Endodermal cell (in vitro differentiated cells): ENCODE data around the gene MFSD6L. TPM values are rescaled to one million over a fixed set of nuclear protein-coding genes. Genes with fewer than 3 reads are reported as not detected.
A peak's percentile ranks its signal among the peaks of the same experiment; 100 is the strongest.

Experiments used
- DNase-seq: peaks from one replicate; pipeline ENCODE4 v3.0.0-alpha.2; 2017
- H3K27ac ChIP-seq: 2 replicates; pipeline ENCODE4 v1.5.1; 2013; ENCODE audit warnings: mild to moderate bottlenecking, low read depth, low read length, moderate library complexity
- H3K27me3 ChIP-seq: 2 replicates; pipeline ENCODE4 v1.6.1; 2013; ENCODE audit warnings: mild to moderate bottlenecking, low read length, moderate library complexity; ENCODE audit not compliant: insufficient read depth, control insufficient read depth, poor library complexity, severe bottlenecking
- H3K36me3 ChIP-seq: 2 replicates; pipeline ENCODE4 v1.7.0; 2013; ENCODE audit warnings: mild to moderate bottlenecking, low read length, moderate library complexity; ENCODE audit not compliant: control insufficient read depth, insufficient read depth
- H3K4me1 ChIP-seq: one replicate; pipeline ENCODE4 v1.7.0; 2013; ENCODE audit warnings: low read length; ENCODE audit not compliant: control insufficient read depth, insufficient read depth
- H3K4me3 ChIP-seq: 2 replicates; pipeline ENCODE4 v1.5.1; 2013; ENCODE audit warnings: mild to moderate bottlenecking, low read length, moderate library complexity
- H3K9ac ChIP-seq: 2 replicates; pipeline ENCODE4 v1.6.1; 2013; ENCODE audit warnings: mild to moderate bottlenecking, low read length, moderate library complexity; ENCODE audit not compliant: poor library complexity, severe bottlenecking; ENCODE audit errors: extremely low read depth
- H3K9me3 ChIP-seq: 2 replicates; pipeline ENCODE4 v1.6.1; 2013; ENCODE audit warnings: mild to moderate bottlenecking, low read length, moderate library complexity; ENCODE audit not compliant: control insufficient read depth
- H3K27ac Mint-ChIP-seq: 2 replicates; pipeline ENCODE4 v1.8.0; 2020; ENCODE audit warnings: mixed read lengths
- H3K27me3 Mint-ChIP-seq: 2 replicates; pipeline ENCODE4 v1.8.0; 2021; ENCODE audit warnings: mild to moderate bottlenecking, mixed read lengths; ENCODE audit not compliant: insufficient read depth
- H3K36me3 Mint-ChIP-seq: 2 replicates; pipeline ENCODE4 v1.8.0; 2020; ENCODE audit warnings: low read depth, mixed read lengths
- H3K4me1 Mint-ChIP-seq: 2 replicates; pipeline ENCODE4 v1.8.0; 2020; ENCODE audit warnings: mixed read lengths
- H3K4me3 Mint-ChIP-seq: 2 replicates; pipeline ENCODE4 v1.8.0; 2020; ENCODE audit warnings: mild to moderate bottlenecking, moderate library complexity, mixed read lengths
- H3K9me3 Mint-ChIP-seq: 2 replicates; pipeline ENCODE4 v1.8.0; 2020; ENCODE audit warnings: mild to moderate bottlenecking, mixed read lengths
- CTCF ChIP-seq: fragments of 200-600 bp; sonication (generic); conservative IDR thresholded peaks from 2 replicates; pipeline ENCODE4 v1.5.0; 2021; ENCODE audit warnings: antibody characterized with exemption, mild to moderate bottlenecking
- WGBS, 2 experiments: methylation state at CpG; one replicate each; pipeline versions ENCODE4 v1.1.5 to v1.1.7; 2013; ENCODE audit warnings: missing lambda C conversion rate in 2 of 2, mixed read lengths in 1 of 2; ENCODE audit not compliant: insufficient coverage in 1 of 2, insufficient read length in 1 of 2; 5-methylcytosine and 5-hydroxymethylcytosine counted together
- total RNA-seq, 2 donors: library from RNA; stranded (reverse); fragmentation: NEBNext Ultra II Directional in 1 of 2; extraction: Animal tissue kit (Norgen Biotek cat#: 25700) in 1 of 2; gene quantifications; 2 replicates in 1 of 2; 3 replicates in 1 of 2; pipeline ENCODE4 v1.2.1, GENCODE V29; 2021

The MFSD6L gene
- total RNA-seq, 2 donors from 2014 or later = 3.3 to 5.1 TPM

GRCh38 chr17:8781776-8782175, 17.4 kb downstream of the MFSD6L start:
- H3K27ac ChIP-seq = no peak overlapping the region
- DNase-seq = no peak
- no peak for TF ChIP-seq CTCF
- no peaks in the 10 kb centered on the region for H3K9me3 ChIP-seq
- H3K27me3 ChIP-seq = no peaks in the 10 kb centered on the region
- peak overlapping the region; percentile 1 for H3K4me3 ChIP-seq
- H3K9me3 Mint-ChIP-seq = peaks cover 5% of the 10 kb centered on the region
- H3K9ac ChIP-seq = no peak overlapping the region
- WGBS, 2 experiments = 93 to 96% methylated on average over 4 of the region's 4 CpGs
- no peaks in the 10 kb centered on the region for H3K36me3 Mint-ChIP-seq
- no peaks in the 10 kb centered on the region for H3K27me3 Mint-ChIP-seq
- no peak overlapping the region for H3K4me3 Mint-ChIP-seq
- H3K4me1 ChIP-seq = no peaks in the 10 kb centered on the region
- H3K27ac Mint-ChIP-seq = no peak overlapping the region
- peaks cover 9% of the 10 kb centered on the region for H3K4me1 Mint-ChIP-seq
- H3K36me3 ChIP-seq = no peaks in the 10 kb centered on the region

DNA sequence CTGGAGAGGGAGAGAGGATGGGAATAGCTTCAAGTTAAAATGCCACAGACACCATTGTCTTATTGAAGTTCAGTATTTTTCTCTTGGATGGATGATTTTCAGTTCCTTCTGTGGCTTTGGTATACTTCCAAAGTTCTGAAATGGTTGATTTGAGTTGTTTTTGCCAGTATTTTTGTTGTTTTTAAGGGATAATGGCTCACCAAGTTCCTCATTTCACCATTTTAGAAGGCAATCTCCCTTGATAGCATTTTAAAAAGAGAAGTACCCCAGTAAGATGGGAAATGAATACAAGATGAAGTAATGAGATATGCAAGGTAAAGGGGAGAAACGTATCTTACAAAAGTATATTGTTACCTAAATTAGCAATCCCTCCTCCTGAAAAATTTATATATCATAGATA, 22.3 kb downstream of the MFSD6L start:
- Histone ChIP-seq H3K27ac (no peak overlapping the region), H3K4me3 (no peak overlapping the region), H3K27me3 (no peaks in the 10 kb centered on the region), H3K36me3 (no peaks in the 10 kb centered on the region), H3K9ac (no peak overlapping the region), H3K9me3 (no peaks in the 10 kb centered on the region), H3K4me1 (no peaks in the 10 kb centered on the region)
- peaks cover 4% of the 10 kb centered on the region for H3K4me1 Mint-ChIP-seq
- no peaks in the 10 kb centered on the region for H3K36me3 Mint-ChIP-seq
- no peak for TF ChIP-seq CTCF
- no peak for DNase-seq
- H3K9me3 Mint-ChIP-seq = no peaks in the 10 kb centered on the region
- H3K4me3 Mint-ChIP-seq = no peak overlapping the region
- no CpG with 5 or more reads among the region's 1 CpG for WGBS, 2 experiments
- no peaks in the 10 kb centered on the region for H3K27me3 Mint-ChIP-seq
- H3K27ac Mint-ChIP-seq = no peak overlapping the region

DNA sequence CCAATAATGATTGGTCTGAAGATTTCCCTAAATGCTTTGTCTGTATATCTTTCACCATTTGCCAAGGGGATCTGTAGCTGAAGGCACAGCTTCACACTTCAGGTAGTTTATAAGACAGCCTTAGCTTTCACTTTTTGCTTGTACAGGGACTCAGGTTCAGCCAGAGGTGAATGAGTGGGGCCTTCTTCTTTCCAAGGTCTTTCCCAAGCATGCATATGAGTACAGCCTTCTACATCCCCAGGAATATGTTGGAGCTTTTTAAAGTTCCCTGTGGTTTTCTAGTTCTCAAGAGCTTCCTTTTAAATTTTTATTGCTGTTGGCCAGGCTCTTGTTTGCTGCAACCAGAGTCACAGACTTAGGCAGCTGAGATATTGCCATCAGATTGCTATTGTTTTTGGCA, 22.9 kb downstream of the MFSD6L start:
- no peak for TF ChIP-seq CTCF
- Histone ChIP-seq H3K36me3 (no peaks in the 10 kb centered on the region), H3K27ac (no peak overlapping the region), H3K9ac (no peak overlapping the region), H3K27me3 (no peaks in the 10 kb centered on the region), H3K4me3 (no peak overlapping the region), H3K9me3 (no peaks in the 10 kb centered on the region), H3K4me1 (no peaks in the 10 kb centered on the region)
- Mint-ChIP-seq H3K9me3 (no peaks in the 10 kb centered on the region), H3K27me3 (no peaks in the 10 kb centered on the region), H3K4me1 (no peaks in the 10 kb centered on the region), H3K27ac (no peak overlapping the region), H3K4me3 (no peak overlapping the region), H3K36me3 (no peaks in the 10 kb centered on the region)
- no peak for DNase-seq
